Prostate gland (tissue), 2 donors: Measurements from ENCODE around the gene HBD.

ENCODE experiments used
- POLR2A ChIP-seq: fragments of 450-650 bp; IDR thresholded peaks from one replicate; pipeline ENCODE4 v1.6.1; 2016; ENCODE audit warnings: antibody characterized with exemption, mild to moderate bottlenecking
- POLR2AphosphoS5 ChIP-seq: sonication (generic); formaldehyde crosslinking; IDR thresholded peaks from one replicate; pipeline ENCODE4 v1.6.1; 2017; ENCODE audit warnings: antibody characterized with exemption
- TF ChIP-seq, protein P1 (sequence below), 4 experiments: fragments of 200-600 bp in 2 of 4; fragments of 450-650 bp in 2 of 4; sonication (generic) in 2 of 4; IDR thresholded peaks; 1 replicate in 3 of 4; 2 replicates in 1 of 4; pipeline ENCODE4 v1.5.1; 2016 to 2019; ENCODE audit warnings: antibody characterized with exemption in 4 of 4, mild to moderate bottlenecking in 2 of 4, moderate library complexity in 2 of 4

DNA sequence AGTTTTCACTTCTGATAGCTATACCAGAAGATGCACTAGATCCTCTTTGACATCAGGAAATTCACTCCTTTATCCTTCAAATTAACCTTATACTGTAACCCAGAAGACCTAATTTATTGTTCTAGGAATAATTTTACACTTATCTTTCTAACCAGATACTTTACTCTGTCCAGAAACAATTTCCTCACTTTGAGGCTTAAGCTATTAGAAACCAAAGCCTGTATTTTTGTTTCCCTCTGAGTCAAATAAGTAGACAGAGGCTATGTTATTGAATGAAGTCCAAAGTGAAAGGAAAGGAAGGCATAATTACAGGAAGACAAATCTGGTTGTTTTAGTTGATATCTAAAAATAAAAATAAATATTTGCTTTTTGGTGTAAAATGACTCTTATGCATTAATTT, 36.0 kb downstream of the HBD start:
- TF ChIP-seq POLR2A (no peak), POLR2AphosphoS5 (no peak)
- TF ChIP-seq, protein P1, sequence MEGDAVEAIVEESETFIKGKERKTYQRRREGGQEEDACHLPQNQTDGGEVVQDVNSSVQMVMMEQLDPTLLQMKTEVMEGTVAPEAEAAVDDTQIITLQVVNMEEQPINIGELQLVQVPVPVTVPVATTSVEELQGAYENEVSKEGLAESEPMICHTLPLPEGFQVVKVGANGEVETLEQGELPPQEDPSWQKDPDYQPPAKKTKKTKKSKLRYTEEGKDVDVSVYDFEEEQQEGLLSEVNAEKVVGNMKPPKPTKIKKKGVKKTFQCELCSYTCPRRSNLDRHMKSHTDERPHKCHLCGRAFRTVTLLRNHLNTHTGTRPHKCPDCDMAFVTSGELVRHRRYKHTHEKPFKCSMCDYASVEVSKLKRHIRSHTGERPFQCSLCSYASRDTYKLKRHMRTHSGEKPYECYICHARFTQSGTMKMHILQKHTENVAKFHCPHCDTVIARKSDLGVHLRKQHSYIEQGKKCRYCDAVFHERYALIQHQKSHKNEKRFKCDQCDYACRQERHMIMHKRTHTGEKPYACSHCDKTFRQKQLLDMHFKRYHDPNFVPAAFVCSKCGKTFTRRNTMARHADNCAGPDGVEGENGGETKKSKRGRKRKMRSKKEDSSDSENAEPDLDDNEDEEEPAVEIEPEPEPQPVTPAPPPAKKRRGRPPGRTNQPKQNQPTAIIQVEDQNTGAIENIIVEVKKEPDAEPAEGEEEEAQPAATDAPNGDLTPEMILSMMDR (IDR thresholded peaks at IDR 0.05) = no peak
